Stimulated activated CD8-positive, alpha-beta memory T cell treated with anti-CD3 and anti-CD28 coated beads, Interleukin-4, amount 100 ng/mL, for 24 hours (primary cell): Measurements from ENCODE around the gene ADCY3.
"Not testable (repeated sequence)": the region's sequence is repeated elsewhere in the genome, so short reads cannot be mapped to it uniquely, and the experiment has no call there.

Experiments
- DNase-seq: peaks from one replicate; pipeline ENCODE4 v3.0.0-alpha.2; 2020; ENCODE audit warnings: low read depth

Gene ADCY3

DNA sequence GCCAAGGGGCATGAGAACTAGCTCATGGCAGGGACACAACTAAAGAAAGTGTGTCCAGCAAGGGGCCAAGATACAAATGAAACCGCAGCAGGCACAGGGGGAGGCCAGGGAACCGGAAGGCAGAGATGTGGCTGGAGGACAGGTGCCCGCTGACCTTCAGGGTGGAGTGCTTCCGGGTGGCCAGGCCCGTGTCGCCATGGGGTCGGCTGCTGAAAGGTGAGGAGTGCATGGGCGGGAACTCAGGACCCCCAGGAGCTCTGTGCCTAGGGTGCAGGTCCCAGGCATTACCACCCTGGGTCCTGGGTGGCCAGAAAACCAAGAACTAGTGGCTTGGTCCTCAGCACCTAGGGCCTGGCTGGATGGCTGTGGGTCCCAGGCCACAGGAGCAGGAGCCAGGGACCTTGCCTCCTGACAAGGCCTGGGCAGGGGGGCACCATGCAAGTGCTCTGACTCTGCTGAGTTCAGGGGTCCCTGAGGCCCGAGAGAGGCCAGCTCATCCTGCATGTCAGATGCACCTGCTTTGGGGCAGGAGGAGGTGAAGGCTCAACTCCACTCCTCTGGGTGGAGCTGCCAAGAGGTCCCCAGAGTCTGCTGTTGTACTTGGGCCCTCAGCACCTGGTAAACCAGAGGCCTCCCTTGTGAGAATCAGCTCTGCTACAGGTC lies 75.9 kb downstream of the ADCY3 start:
- no peak for DNase-seq

- DNase-seq: no peak
These were observed 76.6 kb downstream of the ADCY3 start for GRCh38 chr2:24843330-24843860.

DNA sequence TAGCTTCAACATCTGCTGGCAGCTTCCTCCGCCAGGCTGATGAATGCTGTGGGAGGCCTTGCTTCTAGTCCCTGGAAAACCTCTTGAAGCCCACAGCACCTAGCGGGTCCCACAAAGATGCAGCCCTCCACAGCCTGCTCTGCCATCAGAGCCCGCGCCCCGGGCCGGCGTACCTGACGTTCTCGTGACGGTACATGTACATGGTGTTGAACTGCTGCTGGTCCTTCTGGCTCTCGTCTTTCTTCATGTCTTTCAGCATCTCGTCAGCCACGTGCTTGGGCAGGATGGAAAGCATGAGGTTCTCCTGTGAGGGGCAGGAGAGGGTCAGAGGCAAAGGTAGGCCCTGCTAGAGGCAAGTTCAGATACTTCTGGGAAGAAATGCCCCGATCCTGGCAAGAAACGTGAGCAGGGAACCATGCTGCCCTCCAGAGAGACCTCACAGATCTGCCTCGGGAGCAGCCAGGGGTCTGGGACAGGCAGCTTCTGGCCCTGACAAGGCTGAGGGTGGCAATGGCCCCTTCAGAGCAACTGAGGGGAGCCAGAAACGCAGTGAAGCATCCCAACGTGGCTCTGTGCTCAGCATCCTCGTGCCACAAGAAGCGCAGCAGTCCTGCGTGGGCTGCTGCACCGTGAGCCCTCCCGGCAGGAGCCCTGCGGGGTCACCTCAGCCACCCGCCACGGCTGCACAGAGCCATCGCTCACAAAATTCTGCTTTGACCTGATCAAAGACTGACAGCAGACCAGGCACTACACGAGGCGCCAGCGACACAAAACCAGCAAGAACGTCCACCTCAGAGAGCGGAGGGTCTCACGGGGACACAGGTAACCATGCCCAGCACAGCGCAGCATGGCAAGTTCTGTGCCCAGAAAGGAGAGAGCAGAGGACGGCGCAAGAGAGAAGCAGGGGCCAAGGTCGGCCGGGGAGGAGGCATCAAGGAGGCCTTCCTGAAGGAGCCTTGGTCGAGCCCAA lies 77.7 kb downstream of the ADCY3 start:
- DNase-seq: no peak

DNA sequence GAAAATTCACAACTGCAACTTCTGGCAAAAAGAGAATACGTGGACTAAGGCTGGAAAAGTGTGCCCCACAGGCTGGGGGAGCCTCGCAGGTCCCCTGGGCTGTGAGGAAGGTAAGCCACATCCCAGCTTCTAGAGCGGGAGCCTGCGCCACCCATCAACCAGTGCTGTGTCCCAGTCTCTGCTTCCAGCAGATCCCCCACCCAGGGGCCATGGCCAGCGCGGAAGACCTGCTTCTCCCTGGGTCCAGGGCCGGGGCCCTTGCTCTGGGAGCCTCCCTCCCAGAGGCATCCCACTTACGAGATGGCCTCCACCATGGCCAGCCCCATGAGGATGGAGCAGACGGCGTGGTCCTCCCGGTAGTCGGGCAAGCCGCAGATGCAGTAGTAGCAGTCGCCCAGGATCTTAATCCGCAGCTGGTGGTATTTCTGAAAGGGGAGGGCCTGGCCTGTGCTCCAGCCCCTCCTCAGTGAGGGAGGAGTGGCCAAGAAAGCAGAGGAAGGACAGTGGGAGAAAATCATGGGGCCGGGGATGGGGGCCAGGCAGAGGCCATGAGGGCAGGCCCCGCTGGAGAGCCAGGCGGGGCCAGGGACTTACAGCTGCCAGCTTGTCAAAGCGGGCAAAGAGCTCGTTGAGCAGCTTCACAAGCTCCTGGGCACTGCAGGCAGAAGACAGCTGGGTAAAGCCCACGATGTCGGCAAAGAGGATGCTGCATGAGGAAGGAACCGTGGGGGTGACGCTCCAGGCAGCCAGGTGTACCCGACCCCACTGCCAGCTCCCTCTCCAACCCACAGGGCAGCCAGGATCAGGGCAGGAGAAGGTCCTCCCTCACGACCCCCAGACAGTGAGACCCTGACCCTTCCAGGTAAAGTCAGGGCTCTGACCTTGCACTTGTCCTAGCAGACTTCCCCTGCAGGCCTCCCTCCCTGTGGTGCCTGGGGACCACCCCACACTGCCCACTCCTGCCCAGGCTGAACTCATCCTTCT lies 78.8 kb downstream of the ADCY3 start:
- no peak for DNase-seq

- DNase-seq: no peak
These were observed 79.7 kb downstream of the ADCY3 start for GRCh38 chr2:24840164-24840869.

GRCh38 chr2:24839729-24840128 lies 80.3 kb downstream of the ADCY3 start:
- no peak for DNase-seq

GRCh38 chr2:24838541-24838940 lies 81.5 kb downstream of the ADCY3 start:
- no peak for DNase-seq

DNA sequence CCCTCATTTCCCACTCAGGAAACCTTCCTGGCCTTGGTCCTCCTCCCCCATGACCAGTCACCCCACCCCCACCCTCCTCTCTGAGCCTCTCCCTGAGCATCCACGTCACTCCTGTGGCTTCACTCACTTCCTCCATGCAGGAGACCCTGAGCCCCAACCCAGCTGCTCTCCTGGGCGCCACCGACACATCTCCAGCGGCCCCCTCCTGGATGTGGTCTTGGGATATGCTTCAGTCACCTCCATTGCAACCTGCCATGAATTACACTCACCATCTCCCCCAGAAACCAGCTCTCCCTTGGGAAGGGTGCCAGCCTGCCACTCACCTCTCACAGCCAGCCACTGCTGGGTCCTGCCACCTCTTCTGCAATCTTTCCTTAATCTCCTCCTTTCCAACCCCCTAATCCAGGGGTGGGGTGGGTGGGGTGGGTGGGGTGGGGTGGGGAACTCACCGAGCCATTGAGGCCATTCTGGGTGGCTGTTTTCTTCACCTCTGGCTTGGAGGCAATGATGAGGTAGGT lies 82.0 kb downstream of the ADCY3 start:
- DNase-seq: no peak

GRCh38 chr2:24836706-24837105 lies 83.3 kb downstream of the ADCY3 start:
- no peak for DNase-seq

DNA sequence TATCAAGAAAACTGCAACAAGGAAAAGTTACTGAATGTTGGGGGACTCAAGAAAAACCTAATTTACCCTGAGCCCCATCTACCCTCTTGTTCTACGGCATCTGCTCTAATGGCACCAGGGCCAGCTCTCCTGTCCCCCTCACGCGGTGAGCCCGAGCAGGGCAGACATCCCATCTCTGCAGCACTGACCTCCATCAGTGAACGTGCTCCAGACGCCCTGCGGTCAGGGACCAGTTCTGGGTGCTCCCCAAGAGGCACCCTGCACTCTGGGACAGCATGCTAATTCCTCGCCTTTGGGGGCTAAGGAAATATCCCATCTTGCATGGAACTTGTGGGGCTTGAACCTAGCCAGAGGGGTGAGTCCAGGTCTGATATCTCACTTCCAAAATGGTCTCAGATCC lies 83.8 kb downstream of the ADCY3 start:
- no peak for DNase-seq

DNA sequence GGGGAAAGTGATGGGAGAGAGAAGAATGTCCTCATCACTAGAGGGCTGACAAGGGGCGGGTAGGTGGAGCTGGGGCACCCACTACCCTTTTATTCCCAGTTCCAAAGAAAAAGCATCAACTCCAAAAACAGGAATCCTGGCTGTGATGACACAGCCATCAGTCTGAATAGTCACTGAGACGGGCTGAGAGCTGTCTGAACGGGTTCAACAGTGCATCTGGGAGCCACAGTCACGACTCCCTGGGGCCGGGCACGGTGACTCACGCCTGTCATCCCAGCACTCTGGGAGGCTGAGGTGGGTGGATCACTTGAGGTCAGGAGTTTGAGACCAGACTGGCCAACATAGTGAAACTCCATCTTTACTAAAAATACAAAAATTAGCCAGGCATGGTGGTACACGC lies 84.6 kb downstream of the ADCY3 start:
- DNase-seq: not testable (repeated sequence)

- no peak for DNase-seq
These were observed 85.2 kb downstream of the ADCY3 start for GRCh38 chr2:24834733-24835395.

- no peak for DNase-seq
These were observed 86.0 kb downstream of the ADCY3 start for GRCh38 chr2:24833821-24834732.

- DNase-seq: no peak
These were observed 86.9 kb downstream of the ADCY3 start for GRCh38 chr2:24832931-24833701.

GRCh38 chr2:24832521-24832920 lies 87.5 kb downstream of the ADCY3 start:
- no peak for DNase-seq

DNA sequence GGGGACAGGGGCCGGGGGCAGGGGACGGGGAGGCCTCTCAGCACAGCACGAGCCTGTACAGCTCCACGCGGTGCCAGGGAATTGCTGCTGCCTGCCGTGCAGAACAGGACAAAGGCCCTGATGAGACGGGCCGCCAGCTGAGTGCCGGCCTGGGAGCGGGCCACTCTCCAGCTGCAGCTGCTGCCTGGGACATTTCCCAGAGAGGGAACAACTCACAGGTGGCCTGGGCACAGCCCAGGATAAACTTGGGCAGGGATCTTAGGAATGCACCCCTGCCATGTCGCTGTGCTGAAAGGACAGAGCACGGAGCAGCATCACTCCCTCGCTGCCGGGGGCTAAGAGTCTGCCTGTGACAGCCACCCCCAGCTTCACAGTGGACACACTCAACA lies 88.0 kb downstream of the ADCY3 start:
- no peak for DNase-seq

- no peak for DNase-seq
These were observed 88.6 kb downstream of the ADCY3 start for GRCh38 chr2:24831221-24832072.

DNA sequence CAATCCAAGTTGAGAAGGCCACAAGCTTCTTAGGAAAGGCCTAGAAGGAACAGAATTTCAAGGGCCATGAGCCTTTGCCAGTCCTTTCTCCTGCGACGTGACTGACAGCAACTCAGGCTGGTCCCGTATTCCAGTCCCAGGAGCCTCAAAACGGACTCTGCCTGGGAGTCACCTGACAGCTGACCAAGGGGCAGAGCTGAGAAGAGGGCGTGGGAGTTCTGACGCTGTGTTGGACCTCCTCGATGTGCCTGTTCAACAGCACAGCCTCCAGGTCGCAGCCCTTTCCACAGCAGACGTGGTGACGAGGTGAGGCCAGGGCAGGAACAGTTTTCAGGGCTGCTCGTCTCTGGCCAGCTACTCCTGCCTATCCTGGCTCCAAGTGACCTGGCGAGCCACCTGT lies 89.3 kb downstream of the ADCY3 start:
- DNase-seq: no peak
